ENCODE data around the gene TGIF1. TPM values are rescaled to one million over a fixed set of nuclear protein-coding genes. Genes with fewer than 3 reads are reported as not detected.

TGIF1 gene
- total RNA-seq, 1 donor from 2014 or later, result 8.1 TPM

DNA sequence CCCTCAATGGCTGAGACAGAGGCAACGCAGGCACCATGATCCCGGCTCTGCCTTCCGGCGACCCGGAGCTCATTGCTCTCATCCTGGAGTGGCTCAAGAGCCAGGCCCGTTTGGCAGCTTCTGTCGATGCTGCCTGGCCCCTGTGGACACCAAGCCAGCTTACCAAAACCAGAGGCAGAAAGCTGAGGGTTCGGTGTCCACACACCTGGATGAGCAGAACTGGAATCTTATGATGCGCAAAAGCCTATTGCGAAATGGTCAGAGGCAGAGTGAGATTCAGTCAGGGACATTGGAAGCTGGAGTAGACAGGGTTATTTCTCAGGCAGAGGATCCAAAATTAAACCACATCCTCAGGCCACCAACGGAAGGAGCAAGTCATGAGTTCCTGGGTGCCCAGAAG is 34.9 kb upstream of the TGIF1 start:
- no peak overlapping the region for H3K27ac ChIP-seq (replicated peaks)
- H3K27me3 ChIP-seq (ENCODE audit: low read depth), result peaks cover 13% of the 10 kb centered on the region

DNA sequence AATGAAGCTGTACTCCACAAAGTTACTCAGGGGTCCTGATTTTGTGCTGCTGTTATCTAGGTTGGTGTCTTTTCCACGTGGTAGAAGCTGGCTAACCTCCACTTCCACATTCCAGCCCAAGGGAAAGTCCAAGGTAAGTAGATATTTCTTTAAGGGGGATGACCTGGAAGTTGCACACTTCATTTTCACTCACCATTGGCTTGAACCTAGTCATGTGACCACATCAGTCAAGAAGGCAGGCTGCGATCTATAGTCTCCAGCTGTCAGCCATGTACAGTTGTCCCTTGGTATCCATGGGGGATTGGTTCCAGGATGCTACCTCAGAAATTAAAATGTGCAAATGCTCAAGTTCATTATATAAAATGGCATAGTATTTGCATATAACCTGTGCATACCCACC is 31.9 kb upstream of the TGIF1 start:
- H3K27ac ChIP-seq (replicated peaks), result no peak overlapping the region
- no peak for DNase-seq
- TF ChIP-seq, protein P1, sequence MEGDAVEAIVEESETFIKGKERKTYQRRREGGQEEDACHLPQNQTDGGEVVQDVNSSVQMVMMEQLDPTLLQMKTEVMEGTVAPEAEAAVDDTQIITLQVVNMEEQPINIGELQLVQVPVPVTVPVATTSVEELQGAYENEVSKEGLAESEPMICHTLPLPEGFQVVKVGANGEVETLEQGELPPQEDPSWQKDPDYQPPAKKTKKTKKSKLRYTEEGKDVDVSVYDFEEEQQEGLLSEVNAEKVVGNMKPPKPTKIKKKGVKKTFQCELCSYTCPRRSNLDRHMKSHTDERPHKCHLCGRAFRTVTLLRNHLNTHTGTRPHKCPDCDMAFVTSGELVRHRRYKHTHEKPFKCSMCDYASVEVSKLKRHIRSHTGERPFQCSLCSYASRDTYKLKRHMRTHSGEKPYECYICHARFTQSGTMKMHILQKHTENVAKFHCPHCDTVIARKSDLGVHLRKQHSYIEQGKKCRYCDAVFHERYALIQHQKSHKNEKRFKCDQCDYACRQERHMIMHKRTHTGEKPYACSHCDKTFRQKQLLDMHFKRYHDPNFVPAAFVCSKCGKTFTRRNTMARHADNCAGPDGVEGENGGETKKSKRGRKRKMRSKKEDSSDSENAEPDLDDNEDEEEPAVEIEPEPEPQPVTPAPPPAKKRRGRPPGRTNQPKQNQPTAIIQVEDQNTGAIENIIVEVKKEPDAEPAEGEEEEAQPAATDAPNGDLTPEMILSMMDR (IDR thresholded peaks at IDR 0.05; ENCODE audit: borderline replicate concordance), result no peak
- no peaks in the 10 kb centered on the region for H3K27me3 ChIP-seq (ENCODE audit: low read depth)
- no peaks in the 10 kb centered on the region for H3K4me1 ChIP-seq
- H3K36me3 ChIP-seq, result no peaks in the 10 kb centered on the region
- intact Hi-C loops (cut with micrococcal nuclease), result no loop called here
- H3K4me3 ChIP-seq, result no peak overlapping the region
- peaks cover 13% of the 10 kb centered on the region for H3K9me3 ChIP-seq (replicated peaks)

More for the DNA sequence above, 34.9 kb upstream of the TGIF1 start:
- Histone ChIP-seq H3K9me3 (replicated peaks) (peaks cover 6% of the 10 kb centered on the region), H3K4me3 (no peak overlapping the region), H3K4me1 (no peaks in the 10 kb centered on the region), H3K36me3 (no peaks in the 10 kb centered on the region)
- DNase-seq, result no peak
- intact Hi-C loops (cut with micrococcal nuclease), result no loop called here
- TF ChIP-seq, protein P1 (IDR thresholded peaks at IDR 0.05; ENCODE audit: borderline replicate concordance), result no peak

DNA sequence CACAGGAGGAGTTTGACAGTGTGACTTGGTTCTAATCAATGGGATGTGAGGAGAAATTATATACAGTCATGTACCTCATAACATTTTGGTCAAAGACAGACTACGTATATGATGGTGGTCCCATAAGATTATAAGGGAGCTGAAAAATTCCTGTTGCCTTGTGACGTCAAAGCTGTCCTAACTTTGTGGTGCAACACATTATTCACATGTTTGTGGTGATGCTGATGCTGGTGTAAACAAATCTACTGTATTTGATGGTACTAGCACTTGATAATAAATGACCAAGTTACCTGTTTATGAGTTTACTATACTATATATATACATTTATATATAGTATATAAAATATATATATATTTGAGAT is 29.1 kb upstream of the TGIF1 start:
- peaks cover 13% of the 10 kb centered on the region for H3K9me3 ChIP-seq (replicated peaks)
- no peaks in the 10 kb centered on the region for H3K27me3 ChIP-seq (ENCODE audit: low read depth)
- intact Hi-C loops (cut with micrococcal nuclease), result no loop called here
- no peak overlapping the region for H3K4me3 ChIP-seq
- no peaks in the 10 kb centered on the region for H3K4me1 ChIP-seq
- TF ChIP-seq, protein P1 (IDR thresholded peaks at IDR 0.05; ENCODE audit: borderline replicate concordance), result no peak
- H3K36me3 ChIP-seq, result no peaks in the 10 kb centered on the region
- no peak overlapping the region for H3K27ac ChIP-seq (replicated peaks)
- no peak for DNase-seq

DNA sequence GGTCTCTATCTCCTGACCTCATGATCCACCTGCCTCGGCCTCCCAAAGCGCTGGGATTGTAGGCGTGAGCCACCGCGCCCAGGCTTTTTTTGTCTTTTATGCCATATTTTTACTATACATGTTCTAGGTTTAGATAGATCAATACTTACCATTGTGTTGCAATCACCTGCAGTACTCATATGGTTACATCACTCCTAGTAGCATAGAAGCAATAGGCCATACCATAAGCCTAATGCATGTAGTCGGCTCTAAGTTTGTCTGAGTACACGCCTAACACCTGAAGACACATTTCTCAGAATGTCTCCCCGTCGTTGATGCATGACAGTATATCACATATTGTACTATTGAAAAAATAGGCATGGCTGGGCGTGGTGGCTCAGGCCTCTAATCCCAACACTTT is 27.1 kb upstream of the TGIF1 start:
- no peak overlapping the region for H3K4me3 ChIP-seq
- no peaks in the 10 kb centered on the region for H3K27me3 ChIP-seq (ENCODE audit: low read depth)
- TF ChIP-seq, protein P1 (IDR thresholded peaks at IDR 0.05; ENCODE audit: borderline replicate concordance), result no peak
- H3K36me3 ChIP-seq, result no peaks in the 10 kb centered on the region
- no peak for DNase-seq
- peaks cover 13% of the 10 kb centered on the region for H3K9me3 ChIP-seq (replicated peaks)
- no peaks in the 10 kb centered on the region for H3K4me1 ChIP-seq
- H3K27ac ChIP-seq (replicated peaks), result no peak overlapping the region
- intact Hi-C loops (cut with micrococcal nuclease), result no loop called here

DNA sequence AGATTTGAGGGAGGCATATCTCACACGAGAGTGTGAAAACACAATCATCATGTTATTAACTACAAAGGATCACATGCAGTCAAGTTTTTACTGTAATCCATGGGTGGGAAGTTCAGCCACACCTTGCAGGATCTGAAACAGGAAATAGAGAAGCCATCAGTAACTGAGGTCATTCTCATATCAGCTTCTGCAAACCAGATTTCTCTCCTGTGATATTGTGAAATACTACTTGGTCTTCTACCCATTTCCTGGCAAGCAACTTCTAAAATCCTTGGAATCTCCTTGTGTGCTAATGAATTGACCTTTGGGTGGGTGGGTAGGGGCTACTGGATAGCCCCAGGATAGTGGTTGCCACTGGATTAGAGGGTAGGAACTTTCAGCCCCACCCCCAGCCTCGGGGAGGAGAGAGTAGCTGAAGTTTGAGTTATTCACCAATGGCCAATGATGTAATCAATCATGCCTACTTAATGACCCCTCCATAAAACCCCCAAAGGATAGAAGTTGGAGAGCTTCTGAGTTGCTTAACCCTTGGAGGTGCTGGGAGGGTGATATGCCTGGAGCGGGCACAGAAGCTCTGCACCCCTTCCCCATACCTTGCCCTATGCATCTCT is 25.6 kb upstream of the TGIF1 start:
- no peak for DNase-seq
- Histone ChIP-seq H3K27me3 (ENCODE audit: low read depth) (no peaks in the 10 kb centered on the region), H3K4me1 (no peaks in the 10 kb centered on the region), H3K27ac (replicated peaks) (no peak overlapping the region), H3K36me3 (no peaks in the 10 kb centered on the region), H3K4me3 (no peak overlapping the region), H3K9me3 (replicated peaks) (peaks cover 13% of the 10 kb centered on the region)
- intact Hi-C loops (cut with micrococcal nuclease), result no loop called here
- TF ChIP-seq, protein P1 (IDR thresholded peaks at IDR 0.05; ENCODE audit: borderline replicate concordance), result no peak

Data from left ventricle myocardium inferior (tissue), 1 donor.